ENCODE data around the gene CHST11. TPM values are rescaled to one million over a fixed set of nuclear protein-coding genes. Genes with fewer than 3 reads are reported as not detected.

The CHST11 gene
- total RNA-seq, 1 experiment from 2014 or later = 6.7 TPM

- Mint-ChIP-seq H3K27ac (no peak overlapping the region), H3K27me3 (ENCODE audit: low read depth) (no peaks in the 10 kb centered on the region), H3K4me1 (peaks cover 23% of the 10 kb centered on the region in 2 experiments), H3K36me3 (ENCODE audit: insufficient read depth in 1 of 3, low read depth in 3 of 3) (peaks cover 0 to 8% (median 0%) of the 10 kb centered on the region in 3 experiments; a peak in 4 of 7 replicates), H3K4me3 (no peak overlapping the region), H3K9me3 (peaks cover 6 to 8% of the 10 kb centered on the region in 2 experiments; a peak in 4 of 5 replicates)
- Histone ChIP-seq H3K14ac (ENCODE audit: insufficient read depth, low read length) (no peak overlapping the region), H3K23ac (ENCODE audit: insufficient read length, low read depth, low read length) (no peak overlapping the region), H3K4me1 (ENCODE audit: insufficient read depth, low read length) (no peaks in the 10 kb centered on the region), H3K27me3 (ENCODE audit: insufficient read depth, low read length) (no peaks in the 10 kb centered on the region), H2AFZ (ENCODE audit: low read length) (no peak overlapping the region), H3K4ac (ENCODE audit: low read depth, low read length) (no peak overlapping the region), H3K9ac (ENCODE audit: extremely low read depth, insufficient read length, low read length) (no peak overlapping the region), H2BK12ac (ENCODE audit: insufficient read length, low read depth, low read length) (no peak overlapping the region), H3K27ac (ENCODE audit: insufficient read length, low read depth, low read length) (no peak overlapping the region), H2BK120ac (ENCODE audit: low read depth, low read length, poor library complexity, severe bottlenecking) (no peak overlapping the region), H4K8ac (replicated peaks; ENCODE audit: insufficient read length, low read depth, low read length) (no peak overlapping the region), H3K23me2 (ENCODE audit: insufficient read length, low read depth, low read length, poor library complexity, severe bottlenecking) (no peaks in the 10 kb centered on the region), H4K5ac (ENCODE audit: insufficient read length, low read depth, low read length) (no peak overlapping the region), H3K4me2 (ENCODE audit: insufficient read depth, insufficient read length, low read length) (no peak overlapping the region), H2BK20ac (ENCODE audit: low read depth, low read length, poor library complexity, severe bottlenecking) (no peak overlapping the region), H3K56ac (ENCODE audit: insufficient read length, low read depth, low read length) (no peak overlapping the region), H4K20me1 (ENCODE audit: control insufficient read depth, insufficient read depth, insufficient read length) (no peaks in the 10 kb centered on the region), H3K79me1 (ENCODE audit: insufficient read depth, low read depth, low read length, poor library complexity, severe bottlenecking) (no peaks in the 10 kb centered on the region), H3K9me3 (ENCODE audit: control insufficient read depth, low read depth, low read length) (no peaks in the 10 kb centered on the region), H3K79me2 (ENCODE audit: insufficient read depth, low read length) (no peaks in the 10 kb centered on the region), H3T11ph (ENCODE audit: low read length) (no peak overlapping the region), H3K18ac (ENCODE audit: insufficient read length, low read depth, low read length) (no peak overlapping the region), H2AK5ac (ENCODE audit: insufficient read length, low read length) (no peak overlapping the region), H2BK5ac (ENCODE audit: insufficient read length, low read length) (no peak overlapping the region), H2BK15ac (ENCODE audit: low read depth, low read length) (no peak overlapping the region; the same call in 1 of the 2 replicates), H4K91ac (ENCODE audit: insufficient read length, low read depth, low read length) (no peak overlapping the region)
- no peak for TF ChIP-seq CTCF (conservative IDR thresholded peaks at IDR 0.05)
- no peak for DNase-seq
Measured at GRCh38 chr12:104768033-104768432, 311.3 kb downstream of the CHST11 start.
